Right ventricle myocardium superior (tissue), 1 donor: ENCODE data around the gene IGFBP4. TPM values are rescaled to one million over a fixed set of nuclear protein-coding genes. Genes with fewer than 3 reads are reported as not detected.
A peak's percentile ranks its signal among the peaks of the same experiment; 100 is the strongest.

Source experiments
- ATAC-seq: fragments of 200-7000 bp; cut with Tn5 transposase; one replicate; pipeline ENCODE4 v1.9.1; 2020; ENCODE audit warnings: mild to moderate bottlenecking; ENCODE audit not compliant: poor library complexity
- DNase-seq: peaks from one replicate; pipeline ENCODE4 v3.0.0-alpha.2; 2020
- intact Hi-C: fragments of 100-400 bp; cut with DNase I; formaldehyde crosslinking; loops from one replicate; pipeline ENCODE4 v1.11.2; 2022
- total RNA-seq: library from RNA; stranded (reverse); fragmentation: NEBNext Ultra II Directional; extraction: Animal tissue kit (Norgen Biotek cat#: 25700); gene quantifications from one replicate; pipeline ENCODE4 v1.2.1, GENCODE V29; 2021
- donor health status: DM: no; HTN: yes; CAD: no; lungs with severe emphysema.

IGFBP4 gene
- total RNA-seq, 1 donor from 2014 or later = 157 TPM

- intact Hi-C loops = no loop called here
- ATAC-seq (no peak), DNase-seq (peak; percentile 62)
Observed at GRCh38 chr17:40480501-40481003, 37.3 kb downstream of the IGFBP4 start.

- intact Hi-C loops = no loop called here
- DNase-seq (no peak), ATAC-seq (no peak)
Observed at GRCh38 chr17:40481106-40481505, 37.9 kb downstream of the IGFBP4 start.

- no peak for ATAC-seq
- no peak for DNase-seq
- intact Hi-C loops = no loop called here
Observed at GRCh38 chr17:40482722-40483121, 39.5 kb downstream of the IGFBP4 start.

GRCh38 chr17:40483679-40484078 lies 40.4 kb downstream of the IGFBP4 start:
- ATAC-seq = no peak
- DNase-seq = no peak
- intact Hi-C loops = no loop called here

- ATAC-seq (no peak), DNase-seq (no peak)
- intact Hi-C loops = no loop called here
Observed at GRCh38 chr17:40484285-40484972, 41.2 kb downstream of the IGFBP4 start.

- DNase-seq (no peak), ATAC-seq (no peak)
- intact Hi-C loops = no loop called here
Observed at GRCh38 chr17:40484973-40485530, 41.8 kb downstream of the IGFBP4 start.

- intact Hi-C loops = no loop called here
Observed at GRCh38 chr17:40485851-40486521, 42.7 kb downstream of the IGFBP4 start.

GRCh38 chr17:40486522-40487370 lies 43.5 kb downstream of the IGFBP4 start:
- DNase-seq = no peak
- no peak for ATAC-seq
- intact Hi-C loops = no loop called here

More at GRCh38 chr17:40485851-40486521, 42.7 kb downstream of the IGFBP4 start:
- no peak for DNase-seq
- peak; percentile 49 for ATAC-seq

GRCh38 chr17:40487371-40488020 lies 44.2 kb downstream of the IGFBP4 start:
- intact Hi-C loops = no loop called here
- ATAC-seq = no peak
- DNase-seq = no peak

GRCh38 chr17:40490289-40490853 lies 47.1 kb downstream of the IGFBP4 start:
- intact Hi-C loops = no loop called here
- DNase-seq (peak; percentile 63), ATAC-seq (peak; percentile 60)

- DNase-seq (no peak), ATAC-seq (no peak)
- intact Hi-C loops = no loop called here
Observed at GRCh38 chr17:40490982-40491381, 47.7 kb downstream of the IGFBP4 start.

- DNase-seq (no peak), ATAC-seq (no peak)
- intact Hi-C loops = no loop called here
Observed at GRCh38 chr17:40491486-40491885, 48.2 kb downstream of the IGFBP4 start.

GRCh38 chr17:40493697-40494096 lies 50.4 kb downstream of the IGFBP4 start:
- intact Hi-C loops = no loop called here
- ATAC-seq = no peak

GRCh38 chr17:40495140-40495539 lies 51.9 kb downstream of the IGFBP4 start:
- intact Hi-C loops = no loop called here
- no peak for DNase-seq
- no peak for ATAC-seq

More at GRCh38 chr17:40493697-40494096, 50.4 kb downstream of the IGFBP4 start:
- DNase-seq = no peak

- no peak for DNase-seq
- intact Hi-C loops = no loop called here
- ATAC-seq = no peak
Observed at GRCh38 chr17:40496170-40496569, 52.9 kb downstream of the IGFBP4 start.

GRCh38 chr17:40496634-40497420 lies 53.6 kb downstream of the IGFBP4 start:
- DNase-seq = no peak
- no peak for ATAC-seq

GRCh38 chr17:40497695-40498094 lies 54.4 kb downstream of the IGFBP4 start:
- DNase-seq = no peak
- intact Hi-C loops = no loop called here
- no peak for ATAC-seq

More at GRCh38 chr17:40496634-40497420, 53.6 kb downstream of the IGFBP4 start:
- intact Hi-C loops = no loop called here
